NCI-H2227 (cell line): ENCODE measurements around the gene CDKN2B.
"Not testable (repeated sequence)": the region's sequence is repeated elsewhere in the genome, so short reads cannot be mapped to it uniquely, and the experiment has no call there.

Source experiments
- DNase-seq: peaks from one replicate; lab custom pipeline; 2025; ENCODE audit not compliant: unreplicated experiment; lab: John Stamatoyannopoulos, UW

Gene CDKN2B

GRCh38 chr9:21969951-21970799 is 38.9 kb downstream of the CDKN2B start:
- DNase-seq: no peak

GRCh38 chr9:21969011-21969940 is 39.8 kb downstream of the CDKN2B start:
- no peak for DNase-seq

GRCh38 chr9:21968331-21969010 is 40.6 kb downstream of the CDKN2B start:
- DNase-seq: no peak

GRCh38 chr9:21967702-21968101 is 41.4 kb downstream of the CDKN2B start:
- no peak for DNase-seq

GRCh38 chr9:21967169-21967568 is 41.9 kb downstream of the CDKN2B start:
- DNase-seq: no peak

GRCh38 chr9:21966140-21966851 is 42.8 kb downstream of the CDKN2B start:
- no peak for DNase-seq

- peak; percentile 63 for DNase-seq
Measured at GRCh38 chr9:21965401-21965951, 43.6 kb downstream of the CDKN2B start.

- no peak for DNase-seq
Measured at GRCh38 chr9:21964925-21965385, 44.1 kb downstream of the CDKN2B start.

- no peak for DNase-seq
Measured at GRCh38 chr9:21961569-21961968, 47.5 kb downstream of the CDKN2B start.

- not testable (repeated sequence) for DNase-seq
Measured at GRCh38 chr9:21959268-21959667, 49.8 kb downstream of the CDKN2B start.

- DNase-seq: no peak
Measured at GRCh38 chr9:21958833-21959232, 50.3 kb downstream of the CDKN2B start.
